Hepatocyte (in vitro differentiated cells): ENCODE results near the gene FRAS1. TPM values are rescaled to one million over a fixed set of nuclear protein-coding genes. Genes with fewer than 3 reads are reported as not detected.
"Not testable (repeated sequence)": the region's sequence is repeated elsewhere in the genome, so short reads cannot be mapped to it uniquely, and the experiment has no call there.

Experiments
- DNase-seq: peaks from one replicate; pipeline ENCODE4 v3.0.0-alpha.2; 2016; ENCODE audit warnings: low spot score
- H2AFZ ChIP-seq: fragments of 200-600 bp; sonication (generic); 2 replicates; pipeline ENCODE4 v1.6.0; 2016; ENCODE audit warnings: antibody characterized with exemption, mild to moderate bottlenecking
- H3K27ac ChIP-seq: fragments of 200-600 bp; sonication (generic); 2 replicates; pipeline ENCODE4 v1.5.1; 2016; ENCODE audit warnings: mild to moderate bottlenecking
- H3K27me3 ChIP-seq: fragments of 200-600 bp; sonication (generic); 2 replicates; pipeline ENCODE4 v1.6.1; 2016
- H3K36me3 ChIP-seq: fragments of 200-600 bp; sonication (generic); replicated peaks from 2 replicates; pipeline ENCODE4 v1.5.1; 2016; ENCODE audit warnings: low read depth; ENCODE audit not compliant: insufficient read depth
- H3K4me1 ChIP-seq: fragments of 200-600 bp; sonication (generic); 2 replicates; pipeline ENCODE4 v1.5.1; 2016; ENCODE audit warnings: mild to moderate bottlenecking, moderate library complexity; ENCODE audit not compliant: insufficient read depth
- H3K4me2 ChIP-seq: fragments of 200-600 bp; sonication (generic); 2 replicates; pipeline ENCODE4 v1.6.0; 2016
- H3K4me3 ChIP-seq: fragments of 200-600 bp; sonication (generic); 2 replicates; pipeline ENCODE4 v1.5.1; 2016; ENCODE audit warnings: mild to moderate bottlenecking
- H3K79me2 ChIP-seq: fragments of 200-600 bp; sonication (generic); 2 replicates; pipeline ENCODE4 v1.6.0; 2017; ENCODE audit warnings: mild to moderate bottlenecking
- H3K9me2 ChIP-seq: fragments of 200-600 bp; sonication (generic); replicated peaks from 2 replicates; pipeline ENCODE4 v1.6.0; 2017; ENCODE audit warnings: mild to moderate bottlenecking; ENCODE audit not compliant: insufficient read depth
- H3K9me3 ChIP-seq: fragments of 200-600 bp; sonication (generic); 2 replicates; pipeline ENCODE4 v1.5.1; 2016; ENCODE audit warnings: low read depth, mild to moderate bottlenecking
- H4K20me1 ChIP-seq: fragments of 200-600 bp; sonication (generic); 2 replicates; pipeline ENCODE4 v1.6.0; 2016; ENCODE audit warnings: mild to moderate bottlenecking; ENCODE audit not compliant: insufficient read depth, poor library complexity, severe bottlenecking
- EZH2 ChIP-seq: fragments of 200-600 bp; sonication (generic); IDR thresholded peaks from 2 replicates; pipeline ENCODE4 v1.6.1; 2016; ENCODE audit warnings: antibody characterized with exemption, mild to moderate bottlenecking, borderline replicate concordance
- EZH2phosphoT487 ChIP-seq: fragments of 200-600 bp; sonication (generic); IDR thresholded peaks from one replicate; pipeline ENCODE4 v1.6.1; 2018; ENCODE audit warnings: antibody characterized with exemption, mild to moderate bottlenecking, low read depth, moderate library complexity; ENCODE audit not compliant: unreplicated experiment, severe bottlenecking
- WGBS: methylation state at CpG from one replicate; pipeline ENCODE4 v1.1.6; 2016; ENCODE audit warnings: low lambda C conversion rate; ENCODE audit errors: missing lambda C conversion rate; 5-methylcytosine and 5-hydroxymethylcytosine counted together
- polyA plus RNA-seq: library from polyadenylated mRNA; unstranded; fragments of >200 nt; fragmentation: Nextera tagmentation; extraction: Ambion mirVana; gene quantifications from 2 replicates; pipeline ENCODE4 v1.2.1, GENCODE V29; 2016
- total RNA-seq: library from RNA; depleted of rRNA; stranded (reverse); fragments of >200 nt; gene quantifications from 2 replicates; pipeline ENCODE4 v1.2.3, GENCODE V29; 2014
- TF ChIP-seq, protein P1 (sequence below): fragments of 200-600 bp; sonication (generic); IDR thresholded peaks from 2 replicates; pipeline ENCODE4 v1.5.1; 2016; ENCODE audit warnings: antibody characterized with exemption, mild to moderate bottlenecking; ENCODE audit not compliant: poor library complexity

The FRAS1 gene
- total and polyA plus RNA-seq, 2 experiments from 2014 or later: 9.3 to 38.5 TPM

DNA sequence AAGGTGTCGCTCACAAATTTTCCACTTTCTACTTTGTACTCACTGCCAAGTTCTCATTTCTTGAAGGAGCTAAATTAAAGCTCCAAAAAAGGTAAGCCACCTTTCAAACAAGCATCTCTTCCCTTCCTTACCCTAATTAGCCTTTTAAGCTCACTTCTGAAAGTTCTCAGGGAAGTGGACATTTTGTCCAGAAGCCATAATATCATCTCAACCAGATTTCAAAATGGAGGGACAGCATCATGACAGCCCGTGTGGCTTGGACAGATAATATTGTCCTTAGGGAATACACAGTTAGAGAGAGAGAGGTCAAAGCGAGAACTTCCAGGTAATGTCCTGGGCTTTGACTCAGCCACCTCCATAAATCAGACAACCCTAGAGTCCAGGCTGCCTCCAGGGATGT lies 400.6 kb downstream of the FRAS1 start:
- no peaks in the 10 kb centered on the region for H3K9me2 ChIP-seq
- H3K36me3 ChIP-seq: no peaks in the 10 kb centered on the region
- H3K4me2 ChIP-seq: no peak overlapping the region
- H3K4me1 ChIP-seq: no peaks in the 10 kb centered on the region
- no peaks in the 10 kb centered on the region for H3K27me3 ChIP-seq
- no peak overlapping the region for H3K4me3 ChIP-seq
- H3K79me2 ChIP-seq: no peaks in the 10 kb centered on the region
- no peaks in the 10 kb centered on the region for H4K20me1 ChIP-seq
- WGBS: 65% methylated on average over 3 of the region's 3 CpGs
- TF ChIP-seq EZH2phosphoT487 (no peak), EZH2 (no peak)
- TF ChIP-seq, protein P1, sequence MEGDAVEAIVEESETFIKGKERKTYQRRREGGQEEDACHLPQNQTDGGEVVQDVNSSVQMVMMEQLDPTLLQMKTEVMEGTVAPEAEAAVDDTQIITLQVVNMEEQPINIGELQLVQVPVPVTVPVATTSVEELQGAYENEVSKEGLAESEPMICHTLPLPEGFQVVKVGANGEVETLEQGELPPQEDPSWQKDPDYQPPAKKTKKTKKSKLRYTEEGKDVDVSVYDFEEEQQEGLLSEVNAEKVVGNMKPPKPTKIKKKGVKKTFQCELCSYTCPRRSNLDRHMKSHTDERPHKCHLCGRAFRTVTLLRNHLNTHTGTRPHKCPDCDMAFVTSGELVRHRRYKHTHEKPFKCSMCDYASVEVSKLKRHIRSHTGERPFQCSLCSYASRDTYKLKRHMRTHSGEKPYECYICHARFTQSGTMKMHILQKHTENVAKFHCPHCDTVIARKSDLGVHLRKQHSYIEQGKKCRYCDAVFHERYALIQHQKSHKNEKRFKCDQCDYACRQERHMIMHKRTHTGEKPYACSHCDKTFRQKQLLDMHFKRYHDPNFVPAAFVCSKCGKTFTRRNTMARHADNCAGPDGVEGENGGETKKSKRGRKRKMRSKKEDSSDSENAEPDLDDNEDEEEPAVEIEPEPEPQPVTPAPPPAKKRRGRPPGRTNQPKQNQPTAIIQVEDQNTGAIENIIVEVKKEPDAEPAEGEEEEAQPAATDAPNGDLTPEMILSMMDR: no peak
- H2AFZ ChIP-seq: no peak overlapping the region
- DNase-seq: no peak
- no peak overlapping the region for H3K27ac ChIP-seq
- H3K9me3 ChIP-seq: no peaks in the 10 kb centered on the region

DNA sequence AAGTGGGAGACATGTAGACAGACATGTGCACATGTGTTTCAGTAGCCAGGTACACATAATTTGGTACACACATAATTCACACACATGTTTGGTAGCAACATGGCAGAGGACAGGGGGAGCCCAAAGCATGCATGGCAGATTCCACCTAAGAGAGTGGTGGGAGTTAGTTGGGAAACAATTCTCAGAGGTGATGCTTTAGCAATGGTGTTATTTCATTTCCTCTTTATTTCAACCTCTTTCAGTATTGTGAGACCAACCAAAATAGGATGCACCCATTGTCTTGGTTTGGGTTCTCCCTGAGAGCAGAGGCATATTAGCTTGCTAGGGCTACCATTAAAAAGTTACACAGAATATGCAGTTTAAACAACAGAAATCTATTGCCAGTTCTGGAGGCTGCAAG lies 402.2 kb downstream of the FRAS1 start:
- no peaks in the 10 kb centered on the region for H3K9me3 ChIP-seq
- H3K36me3 ChIP-seq: no peaks in the 10 kb centered on the region
- no peak overlapping the region for H3K4me2 ChIP-seq
- H3K9me2 ChIP-seq: no peaks in the 10 kb centered on the region
- H3K4me3 ChIP-seq: no peak overlapping the region
- no peak for TF ChIP-seq EZH2
- TF ChIP-seq, protein P1: no peak
- no peak for TF ChIP-seq EZH2phosphoT487
- DNase-seq: no peak
- no peak overlapping the region for H3K27ac ChIP-seq
- no peaks in the 10 kb centered on the region for H3K79me2 ChIP-seq
- H4K20me1 ChIP-seq: no peaks in the 10 kb centered on the region
- no peaks in the 10 kb centered on the region for H3K4me1 ChIP-seq
- no peak overlapping the region for H2AFZ ChIP-seq
- no peaks in the 10 kb centered on the region for H3K27me3 ChIP-seq

GRCh38 chr4:78460368-78460767 lies 403.2 kb downstream of the FRAS1 start:
- Histone ChIP-seq H3K4me1 (no peaks in the 10 kb centered on the region), H3K4me3 (no peak overlapping the region), H3K27ac (no peak overlapping the region), H3K9me2 (no peaks in the 10 kb centered on the region), H3K79me2 (no peaks in the 10 kb centered on the region), H3K4me2 (no peak overlapping the region), H4K20me1 (no peaks in the 10 kb centered on the region), H3K36me3 (no peaks in the 10 kb centered on the region), H3K27me3 (no peaks in the 10 kb centered on the region), H3K9me3 (no peaks in the 10 kb centered on the region), H2AFZ (no peak overlapping the region)
- whole genome bisulfite sequencing: 94% methylated on average over 3 of the region's 3 CpGs
- TF ChIP-seq EZH2phosphoT487 (no peak), EZH2 (no peak)
- TF ChIP-seq, protein P1: no peak
- DNase-seq: no peak

GRCh38 chr4:78464265-78464664 lies 407.1 kb downstream of the FRAS1 start:
- no peaks in the 10 kb centered on the region for H3K9me2 ChIP-seq
- 72% methylated on average over 7 of the region's 7 CpGs for WGBS
- no peak overlapping the region for H2AFZ ChIP-seq
- no peaks in the 10 kb centered on the region for H3K79me2 ChIP-seq
- H3K27ac ChIP-seq: no peak overlapping the region
- H3K36me3 ChIP-seq: no peaks in the 10 kb centered on the region
- no peaks in the 10 kb centered on the region for H3K27me3 ChIP-seq
- no peak overlapping the region for H3K4me2 ChIP-seq
- no peaks in the 10 kb centered on the region for H3K4me1 ChIP-seq
- no peak for DNase-seq
- H3K4me3 ChIP-seq: no peak overlapping the region
- H3K9me3 ChIP-seq: no peaks in the 10 kb centered on the region
- TF ChIP-seq, protein P1: no peak
- TF ChIP-seq EZH2: no peak
- TF ChIP-seq EZH2phosphoT487: no peak
- no peaks in the 10 kb centered on the region for H4K20me1 ChIP-seq

- not testable (repeated sequence) for H3K9me3 ChIP-seq, H2AFZ ChIP-seq, H3K4me2 ChIP-seq, H3K27ac ChIP-seq, H3K9me2 ChIP-seq, DNase-seq, H3K27me3 ChIP-seq, H3K4me3 ChIP-seq, H3K36me3 ChIP-seq, H3K4me1 ChIP-seq, H3K79me2 ChIP-seq, H4K20me1 ChIP-seq
- 47% methylated on average over 1 of the region's 1 CpG for WGBS
Measured at GRCh38 chr4:78467223-78467622, 410.1 kb downstream of the FRAS1 start.
